ENCODE measurements around the gene RAP1GAP. TPM values are rescaled to one million over a fixed set of nuclear protein-coding genes. Genes with fewer than 3 reads are reported as not detected.

Gene RAP1GAP
- total RNA-seq, 2 donors from 2014 or later, result 8.0 to 8.2 TPM

DNA sequence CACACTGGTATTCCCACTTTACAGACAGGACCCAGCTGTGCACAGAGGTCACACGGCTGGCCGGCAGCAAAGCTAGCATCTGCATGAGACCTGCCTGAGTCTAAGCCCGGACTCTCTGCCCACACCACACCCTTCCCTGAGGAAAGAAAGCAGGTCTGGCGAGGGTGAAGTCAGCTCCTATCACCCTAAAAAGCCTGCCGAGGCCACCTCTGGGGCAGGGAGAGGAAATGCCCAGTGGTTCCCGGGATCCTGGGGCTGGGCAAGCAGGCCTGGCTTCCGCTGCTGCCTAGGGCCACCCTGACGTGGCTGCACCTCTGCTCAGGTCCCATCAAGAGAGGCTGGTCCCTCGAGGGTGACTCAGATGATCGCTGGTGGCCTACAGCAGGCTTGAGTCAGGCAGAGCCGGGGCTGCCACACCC, 42.2 kb downstream of the RAP1GAP start:
- H3K27me3 ChIP-seq (ENCODE audit: control insufficient read depth, insufficient read depth, low read length, poor library complexity, severe bottlenecking), result no peaks in the 10 kb centered on the region
- H3K4me3 Mint-ChIP-seq, result no peak overlapping the region
- no peaks in the 10 kb centered on the region for H3K9me3 Mint-ChIP-seq
- no peaks in the 10 kb centered on the region for H3K27me3 Mint-ChIP-seq (ENCODE audit: insufficient read depth)
- H3K4me3 ChIP-seq (ENCODE audit: low read length), result no peak overlapping the region
- H3K27ac ChIP-seq (ENCODE audit: low read depth, low read length), result no peak overlapping the region
- no peak for DNase-seq
- H3K9me3 ChIP-seq (ENCODE audit: control insufficient read depth, low read length), result no peaks in the 10 kb centered on the region
- H3K36me3 ChIP-seq (ENCODE audit: control insufficient read depth, insufficient read depth, low read length), result no peaks in the 10 kb centered on the region
- no peaks in the 10 kb centered on the region for H3K36me3 Mint-ChIP-seq (ENCODE audit: low read depth)
- 93 to 96% methylated on average over 7 to 11 of the region's 11 CpGs for WGBS, 2 experiments (ENCODE audit: insufficient coverage in 1 of 2, insufficient read length in 1 of 2)
- no peaks in the 10 kb centered on the region for H3K4me1 ChIP-seq (ENCODE audit: control insufficient read depth, insufficient read depth, low read length)
- no peak overlapping the region for H3K9ac ChIP-seq (ENCODE audit: extremely low read depth, low read length, poor library complexity, severe bottlenecking)
- H3K4me1 Mint-ChIP-seq, result peaks cover 20% of the 10 kb centered on the region
- H3K27ac Mint-ChIP-seq, result no peak overlapping the region
- TF ChIP-seq, protein P1, sequence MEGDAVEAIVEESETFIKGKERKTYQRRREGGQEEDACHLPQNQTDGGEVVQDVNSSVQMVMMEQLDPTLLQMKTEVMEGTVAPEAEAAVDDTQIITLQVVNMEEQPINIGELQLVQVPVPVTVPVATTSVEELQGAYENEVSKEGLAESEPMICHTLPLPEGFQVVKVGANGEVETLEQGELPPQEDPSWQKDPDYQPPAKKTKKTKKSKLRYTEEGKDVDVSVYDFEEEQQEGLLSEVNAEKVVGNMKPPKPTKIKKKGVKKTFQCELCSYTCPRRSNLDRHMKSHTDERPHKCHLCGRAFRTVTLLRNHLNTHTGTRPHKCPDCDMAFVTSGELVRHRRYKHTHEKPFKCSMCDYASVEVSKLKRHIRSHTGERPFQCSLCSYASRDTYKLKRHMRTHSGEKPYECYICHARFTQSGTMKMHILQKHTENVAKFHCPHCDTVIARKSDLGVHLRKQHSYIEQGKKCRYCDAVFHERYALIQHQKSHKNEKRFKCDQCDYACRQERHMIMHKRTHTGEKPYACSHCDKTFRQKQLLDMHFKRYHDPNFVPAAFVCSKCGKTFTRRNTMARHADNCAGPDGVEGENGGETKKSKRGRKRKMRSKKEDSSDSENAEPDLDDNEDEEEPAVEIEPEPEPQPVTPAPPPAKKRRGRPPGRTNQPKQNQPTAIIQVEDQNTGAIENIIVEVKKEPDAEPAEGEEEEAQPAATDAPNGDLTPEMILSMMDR (conservative IDR thresholded peaks at IDR 0.05), result no peak

DNA sequence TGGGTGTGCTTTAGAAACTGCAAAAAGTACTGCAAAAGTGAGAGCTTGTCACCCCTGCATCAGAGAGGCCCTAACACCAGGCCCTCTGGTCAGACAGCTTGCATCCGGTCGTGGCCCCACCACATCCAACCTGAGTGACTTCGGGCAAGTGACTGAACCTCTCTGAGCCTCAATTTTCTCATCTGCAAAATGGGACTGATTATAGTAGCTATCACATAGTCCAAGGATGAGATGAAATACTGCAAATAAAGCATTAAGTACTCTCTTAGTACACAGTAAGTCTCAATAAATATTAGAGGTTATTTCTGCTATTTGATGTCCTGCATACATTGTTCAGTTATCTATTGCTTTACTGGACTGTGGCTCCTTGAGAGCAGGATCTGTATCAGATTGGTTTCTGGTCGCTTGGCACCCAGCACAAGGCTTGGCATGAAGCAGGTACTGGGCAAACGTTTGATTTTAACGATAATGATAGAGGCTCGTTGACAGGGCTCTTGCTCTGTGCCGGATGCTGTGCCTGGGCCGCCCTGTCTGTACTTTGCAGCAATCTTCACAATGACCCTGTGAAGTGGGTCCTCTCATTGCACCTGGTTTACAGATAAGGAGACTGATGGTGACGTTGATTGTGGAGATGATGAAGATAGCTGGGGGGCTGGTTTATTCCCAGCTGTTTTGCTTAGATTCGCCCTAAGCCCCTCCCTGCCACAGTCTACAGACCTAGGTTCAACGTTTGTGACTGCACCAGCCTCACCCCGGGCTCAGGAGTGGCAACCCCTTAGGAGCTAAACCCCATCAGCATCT, 43.6 kb downstream of the RAP1GAP start:
- Mint-ChIP-seq H3K27ac (no peak overlapping the region), H3K4me3 (no peak overlapping the region), H3K36me3 (ENCODE audit: low read depth) (no peaks in the 10 kb centered on the region), H3K4me1 (peaks cover 14% of the 10 kb centered on the region), H3K27me3 (ENCODE audit: insufficient read depth) (peaks cover 8% of the 10 kb centered on the region), H3K9me3 (no peaks in the 10 kb centered on the region)
- Histone ChIP-seq H3K4me1 (ENCODE audit: control insufficient read depth, insufficient read depth, low read length) (no peaks in the 10 kb centered on the region), H3K9ac (ENCODE audit: extremely low read depth, low read length, poor library complexity, severe bottlenecking) (no peak overlapping the region), H3K27ac (ENCODE audit: low read depth, low read length) (no peak overlapping the region), H3K9me3 (ENCODE audit: control insufficient read depth, low read length) (no peaks in the 10 kb centered on the region), H3K27me3 (ENCODE audit: control insufficient read depth, insufficient read depth, low read length, poor library complexity, severe bottlenecking) (no peaks in the 10 kb centered on the region), H3K36me3 (ENCODE audit: control insufficient read depth, insufficient read depth, low read length) (no peaks in the 10 kb centered on the region), H3K4me3 (ENCODE audit: low read length) (no peak overlapping the region)
- DNase-seq, result no peak
- WGBS, 2 experiments (ENCODE audit: insufficient coverage in 1 of 2, insufficient read length in 1 of 2), result 86 to 87% methylated on average over 11 to 13 of the region's 13 CpGs
- TF ChIP-seq, protein P1 (conservative IDR thresholded peaks at IDR 0.05), result no peak

DNA sequence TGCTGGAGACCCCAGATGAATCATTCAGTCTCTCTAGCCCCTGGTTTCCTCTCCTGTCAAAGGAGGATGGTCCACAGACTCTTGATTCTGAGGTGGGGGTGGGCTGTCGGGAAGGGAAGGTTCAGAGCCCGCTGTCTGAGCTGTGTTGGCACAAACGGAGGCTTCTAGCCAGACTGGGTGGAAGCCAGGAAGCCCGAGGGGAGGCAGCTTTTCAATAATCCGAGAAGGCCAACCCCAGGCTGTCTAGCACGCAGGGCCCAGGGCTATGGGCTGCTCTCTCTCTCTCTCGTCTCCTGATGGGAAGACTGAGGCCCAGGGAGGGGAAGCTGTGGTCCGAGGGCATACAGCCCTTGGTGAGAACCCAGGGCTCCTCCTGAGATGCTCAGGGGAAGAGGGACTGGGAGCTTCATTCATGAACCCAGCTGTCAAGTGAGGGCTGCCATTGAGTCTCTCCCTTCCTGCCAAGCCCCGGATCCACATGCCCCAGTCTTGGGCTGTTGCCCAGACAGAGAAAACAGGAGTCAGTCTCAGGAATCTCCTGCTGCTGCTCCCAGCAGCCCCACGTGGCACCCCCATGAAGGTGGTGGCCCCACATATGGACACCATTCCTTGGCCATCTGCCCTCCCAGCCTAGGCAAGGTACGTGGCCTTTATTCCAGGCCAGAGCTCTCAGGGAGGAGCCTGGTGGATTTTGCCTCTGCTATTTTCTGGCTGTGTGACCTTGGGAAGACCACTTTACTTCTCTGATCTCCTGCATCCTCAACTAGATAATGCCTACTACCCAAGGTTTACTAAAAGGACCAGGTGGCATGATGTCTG, 44.4 kb downstream of the RAP1GAP start:
- Histone ChIP-seq H3K9ac (ENCODE audit: extremely low read depth, low read length, poor library complexity, severe bottlenecking) (no peak overlapping the region), H3K27ac (ENCODE audit: low read depth, low read length) (no peak overlapping the region), H3K4me3 (ENCODE audit: low read length) (no peak overlapping the region), H3K9me3 (ENCODE audit: control insufficient read depth, low read length) (no peaks in the 10 kb centered on the region), H3K4me1 (ENCODE audit: control insufficient read depth, insufficient read depth, low read length) (peaks cover 3% of the 10 kb centered on the region), H3K27me3 (ENCODE audit: control insufficient read depth, insufficient read depth, low read length, poor library complexity, severe bottlenecking) (no peaks in the 10 kb centered on the region), H3K36me3 (ENCODE audit: control insufficient read depth, insufficient read depth, low read length) (no peaks in the 10 kb centered on the region)
- 86 to 92% methylated on average over 6 to 11 of the region's 11 CpGs for WGBS, 2 experiments (ENCODE audit: insufficient coverage in 1 of 2, insufficient read length in 1 of 2)
- no peak overlapping the region for H3K27ac Mint-ChIP-seq
- no peaks in the 10 kb centered on the region for H3K9me3 Mint-ChIP-seq
- H3K4me1 Mint-ChIP-seq, result peaks cover 15% of the 10 kb centered on the region
- H3K4me3 Mint-ChIP-seq, result no peak overlapping the region
- H3K27me3 Mint-ChIP-seq (ENCODE audit: insufficient read depth), result peaks cover 10% of the 10 kb centered on the region
- TF ChIP-seq, protein P1 (conservative IDR thresholded peaks at IDR 0.05), result no peak
- no peaks in the 10 kb centered on the region for H3K36me3 Mint-ChIP-seq (ENCODE audit: low read depth)
- DNase-seq, result no peak
